HepG2 (cell line): Measurements from ENCODE around the gene ARL3. TPM values are rescaled to one million over a fixed set of nuclear protein-coding genes. Genes with fewer than 3 reads are reported as not detected.

Experiments
- ELF4 ChIP-seq: sonication (generic); formaldehyde crosslinking; IDR thresholded peaks from 2 replicates; pipeline ENCODE4 v1.5.0; 2020; ENCODE audit warnings: missing genetic modification reagents, mild to moderate bottlenecking, moderate library complexity, borderline replicate concordance
- FOXK1 ChIP-seq: sonication (generic); formaldehyde crosslinking; IDR thresholded peaks from 2 replicates; pipeline ENCODE4 v1.4.0; 2020; ENCODE audit warnings: low read depth, missing genetic modification reagents, borderline replicate concordance
- GATAD1 ChIP-seq: IDR thresholded peaks from 2 replicates; pipeline ENCODE4 v1.6.1; 2016; ENCODE audit warnings: missing genetic modification reagents, missing compliant biosample characterization
- ISX ChIP-seq: sonication (generic); formaldehyde crosslinking; conservative IDR thresholded peaks from 2 replicates; pipeline ENCODE4 v1.5.0; 2020; ENCODE audit warnings: missing genetic modification reagents
- KDM3A ChIP-seq: IDR thresholded peaks from 2 replicates; pipeline ENCODE4 v1.6.1; 2018; ENCODE audit warnings: low read depth, missing compliant biosample characterization
- MEIS1 ChIP-seq: sonication (generic); formaldehyde crosslinking; IDR thresholded peaks from 2 replicates; pipeline ENCODE4 v1.9.0; 2021; ENCODE audit warnings: mild to moderate bottlenecking, missing genetic modification reagents, moderate library complexity, borderline replicate concordance
- MTERF4 ChIP-seq: sonication (generic); formaldehyde crosslinking; IDR thresholded peaks from 2 replicates; pipeline ENCODE4 v1.8.0; 2023; ENCODE audit warnings: mild to moderate bottlenecking, missing genetic modification reagents
- MYPOP ChIP-seq: sonication (generic); formaldehyde crosslinking; IDR thresholded peaks from 2 replicates; pipeline ENCODE4 v1.8.1; 2023; ENCODE audit warnings: mild to moderate bottlenecking, moderate library complexity, missing genetic modification reagents
- SAP130 ChIP-seq: IDR thresholded peaks from 2 replicates; pipeline ENCODE4 v1.6.1; 2016; ENCODE audit warnings: low read depth
- SKI ChIP-seq: fragments of 450-650 bp; IDR thresholded peaks from one replicate; pipeline ENCODE4 v1.6.1; 2018; ENCODE audit warnings: mild to moderate bottlenecking; ENCODE audit not compliant: partially characterized antibody
- STAG1 ChIP-seq: sonication (generic); formaldehyde crosslinking; IDR thresholded peaks from 2 replicates; pipeline ENCODE4 v1.4.0; 2020; ENCODE audit warnings: missing genetic modification reagents
- WIZ ChIP-seq: sonication (generic); formaldehyde crosslinking; IDR thresholded peaks from 2 replicates; pipeline ENCODE4 v1.5.1; 2020; ENCODE audit warnings: mild to moderate bottlenecking, missing genetic modification reagents
- ZBTB21 ChIP-seq: sonication (generic); formaldehyde crosslinking; IDR thresholded peaks from 2 replicates; pipeline ENCODE4 v1.4.0; 2020; ENCODE audit warnings: missing genetic modification reagents
- ZC3H4 ChIP-seq: sonication (generic); formaldehyde crosslinking; IDR thresholded peaks from 2 replicates; pipeline ENCODE4 v1.4.0; 2020; ENCODE audit warnings: missing genetic modification reagents, borderline replicate concordance
- ZHX1 ChIP-seq: sonication (generic); formaldehyde crosslinking; IDR thresholded peaks from 2 replicates; pipeline ENCODE4 v1.8.1; 2022; ENCODE audit warnings: low read depth, mild to moderate bottlenecking, missing genetic modification reagents
- ZNF276 ChIP-seq: sonication (generic); formaldehyde crosslinking; IDR thresholded peaks from 2 replicates; pipeline ENCODE4 v1.4.0; 2020; ENCODE audit warnings: mild to moderate bottlenecking, low read depth, missing genetic modification reagents
- ZNF329 ChIP-seq: sonication (generic); formaldehyde crosslinking; IDR thresholded peaks from 2 replicates; pipeline ENCODE4 v1.9.0; 2021; ENCODE audit warnings: low read depth, mild to moderate bottlenecking, missing genetic modification reagents
- ZNF343 ChIP-seq: sonication (generic); formaldehyde crosslinking; IDR thresholded peaks from 2 replicates; pipeline ENCODE4 v1.4.0; 2020; ENCODE audit warnings: mild to moderate bottlenecking, missing genetic modification reagents
- ZNF383 ChIP-seq: sonication (generic); formaldehyde crosslinking; IDR thresholded peaks from 2 replicates; pipeline ENCODE4 v1.4.0; 2020; ENCODE audit warnings: missing genetic modification reagents, mild to moderate bottlenecking, borderline replicate concordance
- ZNF605 ChIP-seq: sonication (generic); formaldehyde crosslinking; IDR thresholded peaks from 2 replicates; pipeline ENCODE4 v1.8.0; 2022; ENCODE audit warnings: mild to moderate bottlenecking, missing genetic modification reagents
- ZNF619 ChIP-seq: sonication (generic); formaldehyde crosslinking; IDR thresholded peaks from 2 replicates; pipeline ENCODE4 v1.4.0; 2020; ENCODE audit warnings: mild to moderate bottlenecking, missing genetic modification reagents
- ZNF724P ChIP-seq: sonication (generic); formaldehyde crosslinking; IDR thresholded peaks from 2 replicates; pipeline ENCODE4 v1.8.0; 2022; ENCODE audit warnings: missing genetic modification reagents, borderline replicate concordance
- polyA plus RNA-seq, 8 experiments: library from polyadenylated mRNA; depleted of rRNA in 3 of 8; stranded (reverse) in 7 of 8; unstranded in 1 of 8; fragments of >200 nt; fragmentation: Illumina TruSeq in 4 of 8; extraction: Trizol in 4 of 8; gene quantifications; 2 replicates each; pipeline versions ENCODE4 v1.2.1 to v1.2.3, GENCODE V29; 2011 to 2016; ENCODE audit warnings: low read depth in 4 of 8, missing spikeins in 1 of 8, mixed read lengths in 1 of 8; ENCODE audit not compliant: insufficient read depth in 1 of 8
- total RNA-seq, 5 experiments: library from RNA; depleted of rRNA; stranded (reverse); fragments of >200 nt; fragmentation: Illumina TruSeq; extraction: Trizol; gene quantifications; 2 replicates each; pipeline ENCODE4 v1.2.3, GENCODE V29; 2016; ENCODE audit warnings: low read depth in 1 of 5
- TF ChIP-seq, protein P1 (sequence below): IDR thresholded peaks from 2 replicates; pipeline ENCODE4 v1.6.1; 2016; ENCODE audit warnings: missing biosample characterization, missing genetic modification reagents, low read depth

ARL3 gene
- total and polyA plus RNA-seq, 2 of the 13 experiments (the other 11 are each of a cell fraction or from before 2014, with no cell fraction given), result 5.2 to 6.6 TPM

- TF ChIP-seq ELF4 (CRISPR knock-in tag) (no peak), ZBTB21 (CRISPR knock-in tag) (no peak), ISX (CRISPR knock-in tag) (no peak), STAG1 (CRISPR knock-in tag) (no peak), ZNF619 (CRISPR knock-in tag) (no peak), MYPOP (CRISPR knock-in tag) (no peak), FOXK1 (CRISPR knock-in tag) (0 out of 2 replicates have a peak, but pooled peaks have one; percentile 15), ZHX1 (peak; percentile 60; the same call in 1 of the 2 replicates), WIZ (CRISPR knock-in tag) (no peak), ZNF329 (CRISPR knock-in tag) (no peak), MEIS1 (CRISPR knock-in tag) (no peak), ZNF383 (no peak), ZNF343 (CRISPR knock-in tag) (no peak), ZNF724P (CRISPR knock-in tag) (no peak), MTERF4 (CRISPR knock-in tag) (no peak), ZNF605 (no peak), GATAD1 (CRISPR knock-in tag) (0 out of 2 replicates have a peak, but pooled peaks have one; percentile 16), ZC3H4 (no peak), SAP130 (CRISPR knock-in tag) (peak; percentile 62), KDM3A (CRISPR knock-in tag) (peak; percentile 40; the same call in 1 of the 2 replicates), ZNF276 (no peak), SKI (no peak)
- TF ChIP-seq, protein P1, sequence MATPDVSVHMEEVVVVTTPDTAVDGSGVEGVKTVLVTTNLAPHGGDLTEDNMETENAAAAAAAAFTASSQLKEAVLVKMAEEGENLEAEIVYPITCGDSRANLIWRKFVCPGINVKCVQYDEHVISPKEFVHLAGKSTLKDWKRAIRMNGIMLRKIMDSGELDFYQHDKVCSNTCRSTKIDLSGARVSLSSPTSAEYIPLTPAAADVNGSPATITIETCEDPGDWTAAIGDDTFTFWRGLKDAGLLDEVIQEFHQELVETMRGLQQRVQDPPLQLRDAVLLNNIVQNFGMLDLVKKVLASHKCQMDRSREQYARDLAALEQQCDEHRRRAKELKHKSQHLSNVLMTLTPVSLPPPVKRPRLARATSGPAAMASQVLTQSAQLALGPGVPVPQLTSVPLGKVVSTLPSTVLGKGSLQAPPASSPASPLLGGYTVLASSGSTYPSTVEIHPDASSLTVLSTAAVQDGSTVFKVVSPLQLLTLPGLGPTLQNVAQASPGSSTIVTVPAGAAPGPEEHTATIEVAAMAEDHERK (CRISPR knock-in tag), result no peak
Measured at GRCh38 chr10:102665904-102666509, 48.2 kb downstream of the ARL3 start (continued).
